ENCODE results near the gene STAC3.

Gene STAC3

DNA sequence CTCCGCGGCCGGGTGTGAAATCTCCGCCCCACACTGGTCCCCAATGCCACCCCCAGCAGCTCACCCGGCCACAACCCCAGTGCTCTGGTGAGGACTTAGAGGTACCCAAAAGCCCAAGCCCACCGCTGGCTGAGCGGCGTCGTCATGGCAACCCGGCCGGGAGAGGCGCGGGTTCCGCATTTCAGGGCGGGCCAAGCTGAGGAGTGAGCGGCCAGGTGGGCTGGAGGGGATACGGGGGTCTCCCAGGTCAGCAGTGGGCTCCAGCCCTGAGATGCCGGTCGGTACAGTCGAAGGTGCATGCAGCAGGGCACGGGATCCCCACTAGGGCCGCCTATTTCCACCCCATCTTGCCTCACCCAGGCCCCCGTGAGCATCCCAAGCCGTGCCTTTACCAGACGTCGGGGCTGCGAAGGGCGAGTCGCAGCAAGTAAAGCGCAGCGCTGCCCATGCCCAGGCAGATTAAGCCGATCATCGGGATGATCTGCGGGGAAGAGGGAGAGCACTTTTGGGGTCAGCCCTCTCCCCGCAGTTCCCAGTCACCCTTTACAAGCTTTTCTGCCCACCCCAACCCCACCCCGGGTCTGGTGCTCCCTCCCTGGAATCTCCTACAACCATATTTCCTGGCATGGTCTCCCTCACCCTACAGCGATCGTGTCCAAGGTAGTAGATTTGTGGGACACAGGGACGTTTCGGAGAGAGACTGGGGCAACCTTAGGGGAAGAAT is 14.6 kb downstream of the STAC3 start:
- DNase-seq (ENCODE audit: low spot score): no peak

- no peak for DNase-seq (ENCODE audit: low spot score)
Observed at GRCh38 chr12:57235728-57236131, 15.3 kb downstream of the STAC3 start.

DNA sequence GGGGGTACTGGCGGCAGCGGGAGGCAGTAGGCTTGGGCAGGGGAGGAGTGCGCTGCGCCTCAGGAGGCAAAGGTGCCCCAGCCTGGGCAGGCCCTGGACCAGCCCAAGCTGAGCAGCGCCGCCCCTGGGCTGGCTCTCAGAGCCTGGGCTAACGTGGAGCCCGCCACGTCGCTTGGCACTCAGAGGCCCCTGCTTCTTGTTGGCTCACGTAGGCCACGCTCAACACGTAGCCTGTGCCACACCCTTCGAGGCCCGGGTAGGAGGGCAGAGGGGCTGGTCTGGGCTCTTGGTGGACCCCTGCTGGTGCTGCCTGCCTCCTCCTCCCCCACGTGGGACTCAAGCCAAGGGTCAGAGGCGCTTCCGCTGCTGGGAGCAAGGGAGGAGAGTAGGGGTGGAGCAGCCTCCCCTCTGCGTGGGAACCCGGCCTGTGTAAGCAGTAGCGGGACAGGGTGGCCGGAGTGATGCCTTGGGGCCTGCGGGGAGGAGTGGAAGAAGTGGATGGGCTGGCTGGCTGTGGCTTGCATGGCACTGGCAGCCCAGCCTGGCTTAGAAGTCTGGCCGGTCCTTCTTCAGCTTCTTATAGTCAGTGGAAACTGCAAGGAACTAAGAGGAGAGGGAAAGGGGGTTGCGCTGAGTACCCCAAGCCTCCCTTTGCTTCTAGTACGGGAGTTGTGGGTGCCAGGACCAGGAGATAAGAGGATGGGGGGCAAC is 15.8 kb downstream of the STAC3 start:
- DNase-seq (ENCODE audit: low spot score): peak; percentile 14

DNA sequence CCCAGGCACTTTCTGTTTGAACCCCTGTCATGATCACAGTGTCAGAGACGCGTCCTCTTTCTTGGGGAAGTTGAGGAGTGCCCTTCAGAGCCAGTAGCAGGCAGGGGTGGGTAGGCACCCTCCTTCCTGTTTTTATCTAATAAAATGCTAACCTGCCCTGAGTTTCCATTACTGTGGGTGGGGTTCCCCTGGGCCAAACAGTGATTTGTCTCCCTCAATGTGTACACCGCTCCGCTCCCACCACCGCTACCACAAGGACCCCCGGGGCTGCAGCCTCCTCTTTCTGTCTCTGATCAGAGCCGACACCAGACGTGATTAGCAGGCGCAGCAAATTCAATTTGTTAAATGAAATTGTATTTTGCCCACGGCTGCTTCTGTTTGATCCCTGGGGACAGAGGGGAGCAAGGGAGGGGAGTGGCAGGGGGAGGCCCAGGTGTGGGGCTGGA is 16.4 kb downstream of the STAC3 start:
- DNase-seq (ENCODE audit: low spot score): no peak

DNA sequence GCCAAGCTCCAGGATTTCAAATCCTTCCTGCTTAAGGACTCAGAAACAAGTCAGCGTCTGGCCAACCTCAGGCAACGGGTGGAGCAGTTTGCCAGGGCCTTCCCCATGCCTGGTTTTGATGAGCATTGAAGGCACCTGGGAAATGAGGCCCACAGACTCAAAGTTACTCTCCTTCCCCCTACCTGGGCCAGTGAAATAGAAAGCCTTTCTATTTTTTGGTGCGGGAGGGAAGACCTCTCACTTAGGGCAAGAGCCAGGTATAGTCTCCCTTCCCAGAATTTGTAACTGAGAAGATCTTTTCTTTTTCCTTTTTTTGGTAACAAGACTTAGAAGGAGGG is 16.8 kb downstream of the STAC3 start:
- no peak for DNase-seq (ENCODE audit: low spot score)

- DNase-seq (ENCODE audit: low spot score): peak; percentile 21
Observed at GRCh38 chr12:57233357-57234232, 17.4 kb downstream of the STAC3 start.

DNA sequence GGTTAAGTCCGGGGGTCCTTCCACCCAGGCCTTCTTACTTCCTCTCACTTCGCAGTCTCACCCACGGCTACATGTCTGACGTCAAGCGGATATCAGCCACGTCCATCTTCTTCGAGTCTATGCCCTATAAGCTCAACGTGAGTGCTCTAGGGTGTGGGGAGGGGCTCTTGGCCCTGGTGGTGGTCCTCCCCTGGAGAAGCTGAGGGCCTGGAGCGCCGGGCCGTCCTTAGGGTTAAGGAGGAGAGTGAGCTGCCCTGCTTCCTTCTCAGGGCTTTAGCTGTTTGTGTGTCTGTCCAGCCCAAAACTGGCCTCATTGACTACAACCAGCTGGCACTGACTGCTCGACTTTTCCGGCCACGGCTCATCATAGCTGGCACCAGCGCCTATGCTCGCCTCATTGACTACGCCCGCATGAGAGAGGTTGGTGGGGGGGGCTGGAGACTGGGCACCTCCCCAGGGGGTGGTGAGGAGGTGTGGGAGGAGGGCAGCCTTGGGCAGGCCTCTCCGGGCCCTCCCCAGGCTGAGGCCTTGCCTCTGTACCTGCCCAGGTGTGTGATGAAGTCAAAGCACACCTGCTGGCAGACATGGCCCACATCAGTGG is 18.7 kb downstream of the STAC3 start:
- DNase-seq (ENCODE audit: low spot score): no peak

DNA sequence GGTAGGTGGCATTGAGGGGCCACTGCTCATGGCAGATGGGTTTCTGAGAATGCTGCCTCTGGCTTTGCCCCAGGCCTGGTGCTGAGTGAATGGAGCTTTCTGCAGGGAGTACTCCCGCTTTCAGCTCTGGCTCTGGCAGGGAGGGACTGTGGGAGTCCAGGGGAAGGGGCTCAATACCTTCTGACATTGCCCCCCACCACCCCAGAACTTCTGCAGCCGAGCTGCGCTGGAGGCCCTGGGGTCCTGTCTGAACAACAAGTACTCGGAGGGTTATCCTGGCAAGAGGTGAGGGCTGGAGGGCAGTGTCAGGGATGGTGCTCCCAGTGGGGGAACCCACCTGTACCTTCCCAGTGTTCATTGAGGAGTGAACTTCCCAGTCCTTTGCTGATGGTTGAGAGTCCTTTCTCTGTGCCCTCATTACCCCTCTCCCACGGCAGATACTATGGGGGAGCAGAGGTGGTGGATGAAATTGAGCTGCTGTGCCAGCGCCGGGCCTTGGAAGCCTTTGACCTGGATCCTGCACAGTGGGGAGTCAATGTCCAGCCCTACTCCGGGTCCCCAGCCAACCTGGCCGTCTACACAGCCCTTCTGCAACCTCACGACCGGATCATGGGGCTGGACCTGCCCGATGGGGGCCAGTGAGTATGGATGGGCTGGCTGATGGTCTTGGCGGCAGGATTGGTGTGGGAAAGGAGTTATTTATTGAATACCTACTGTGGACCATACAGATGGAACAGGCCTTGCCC is 19.5 kb downstream of the STAC3 start:
- no peak for DNase-seq (ENCODE audit: low spot score)

GRCh38 chr12:57230381-57231155 is 20.4 kb downstream of the STAC3 start:
- DNase-seq (ENCODE audit: low spot score): no peak

- peak; percentile 99 for DNase-seq (ENCODE audit: low spot score)
Observed at GRCh38 chr12:57229634-57230380, 21.2 kb downstream of the STAC3 start, which contains the start of gene SHMT2. TSS of gene SHMT2 (plus strand) at chr12:57229711. CDS start at chr12:57229779, 68 bp downstream.

DNA sequence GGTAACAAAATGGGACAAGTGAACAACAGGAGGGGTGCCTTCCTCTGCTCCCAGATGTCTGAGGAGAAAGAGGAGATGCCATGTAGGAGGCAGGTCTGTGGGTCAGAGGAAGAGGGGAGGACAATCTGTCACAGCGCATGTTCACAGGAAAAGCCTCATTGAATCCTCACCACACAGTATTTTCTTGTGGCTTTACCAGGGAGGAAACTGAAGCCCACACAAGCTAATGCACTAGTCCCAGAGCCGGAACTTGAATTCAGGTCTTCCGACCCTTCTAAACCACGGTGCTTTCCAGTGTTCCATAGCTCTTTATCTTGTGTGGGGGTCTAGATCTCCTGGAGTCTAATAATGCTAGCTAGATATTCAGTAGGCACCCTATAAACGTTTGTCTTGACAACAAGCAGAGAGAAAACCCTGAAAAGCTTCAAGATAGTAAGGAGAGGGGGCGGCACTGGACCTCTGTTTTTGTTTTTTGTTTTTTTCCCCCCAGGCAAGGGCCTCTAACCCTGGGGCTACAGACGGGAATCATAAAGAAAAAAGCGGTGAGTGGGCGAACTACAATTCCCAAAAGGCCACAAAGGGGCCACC is 21.8 kb downstream of the STAC3 start:
- DNase-seq (ENCODE audit: low spot score): no peak

DNA sequence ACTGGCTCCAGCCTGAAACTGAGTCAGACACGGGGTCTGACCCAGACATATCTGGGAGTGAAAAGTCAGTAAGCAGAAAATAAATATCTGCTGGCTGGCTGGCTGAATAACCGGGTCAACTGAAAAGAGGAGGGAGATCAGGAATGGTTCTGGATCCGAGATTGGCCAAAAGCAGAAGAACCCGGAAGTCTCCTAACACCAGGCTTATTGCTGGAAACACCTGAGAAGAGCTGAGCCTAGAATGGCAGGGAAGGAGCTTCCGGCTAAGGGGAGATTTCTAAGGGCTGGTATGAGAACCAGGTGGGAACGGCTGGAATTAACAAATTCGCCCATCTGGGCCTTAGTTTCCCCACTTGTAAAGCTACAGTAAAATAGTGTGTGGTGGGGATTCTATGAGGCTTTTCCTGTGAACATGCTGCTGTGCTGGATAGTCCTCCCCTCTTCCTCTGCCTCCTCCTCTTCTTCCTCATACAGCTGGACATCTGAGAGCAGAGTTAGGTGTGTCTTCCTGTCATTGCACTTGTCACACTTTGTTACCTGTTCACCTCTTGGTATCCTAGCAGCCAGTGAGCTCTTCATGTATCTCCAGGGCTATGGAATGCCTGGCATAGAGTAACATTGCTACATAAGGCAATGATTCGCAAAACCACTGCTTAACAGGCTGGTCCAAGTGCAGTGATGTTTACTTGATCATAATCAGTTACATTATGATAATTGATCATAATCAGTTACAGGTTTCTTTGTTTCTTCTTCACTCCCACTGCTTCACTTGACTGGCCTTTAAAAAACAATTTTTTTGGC is 23.5 kb downstream of the STAC3 start:
- DNase-seq (ENCODE audit: low spot score): no peak

DNA sequence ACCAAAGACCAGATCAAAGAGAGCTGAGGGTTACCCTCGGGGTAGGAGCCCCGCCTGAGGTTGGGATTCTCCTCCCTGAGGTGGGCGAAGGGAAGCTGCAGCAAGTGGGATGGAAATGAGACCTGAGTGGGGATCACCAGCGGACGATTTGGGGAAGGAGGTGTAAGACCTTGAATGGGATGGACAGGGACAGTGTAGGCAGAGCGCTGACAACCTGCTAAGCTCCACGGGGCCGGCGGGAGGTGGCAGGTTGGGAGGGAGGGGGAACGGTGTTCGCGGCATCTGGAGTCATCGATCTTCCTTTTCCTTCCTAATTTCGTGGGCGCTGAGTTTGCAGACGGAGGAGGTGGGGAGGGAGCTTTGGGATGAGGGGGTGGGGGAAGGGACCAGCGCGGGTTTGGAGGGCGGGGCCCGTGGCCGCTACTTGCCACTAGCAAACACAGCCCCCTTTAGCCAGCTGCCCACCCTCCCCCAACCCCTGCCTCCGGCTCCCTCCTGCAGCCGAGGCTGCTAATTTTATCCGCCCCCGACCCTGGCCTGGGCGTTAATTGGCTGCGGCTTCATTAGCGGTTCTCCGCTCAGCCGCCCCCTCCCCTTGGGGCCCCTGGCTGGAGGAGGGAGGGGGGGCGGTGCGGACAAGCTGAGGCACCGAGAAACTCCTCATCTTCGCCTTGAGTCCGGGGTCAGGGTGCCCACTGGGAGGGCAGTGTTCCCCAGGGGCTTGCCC is 24.2 kb downstream of the STAC3 start:
- no peak for DNase-seq (ENCODE audit: low spot score)

GRCh38 chr12:57225680-57226210 is 25.2 kb downstream of the STAC3 start:
- DNase-seq (ENCODE audit: low spot score): no peak

DNA sequence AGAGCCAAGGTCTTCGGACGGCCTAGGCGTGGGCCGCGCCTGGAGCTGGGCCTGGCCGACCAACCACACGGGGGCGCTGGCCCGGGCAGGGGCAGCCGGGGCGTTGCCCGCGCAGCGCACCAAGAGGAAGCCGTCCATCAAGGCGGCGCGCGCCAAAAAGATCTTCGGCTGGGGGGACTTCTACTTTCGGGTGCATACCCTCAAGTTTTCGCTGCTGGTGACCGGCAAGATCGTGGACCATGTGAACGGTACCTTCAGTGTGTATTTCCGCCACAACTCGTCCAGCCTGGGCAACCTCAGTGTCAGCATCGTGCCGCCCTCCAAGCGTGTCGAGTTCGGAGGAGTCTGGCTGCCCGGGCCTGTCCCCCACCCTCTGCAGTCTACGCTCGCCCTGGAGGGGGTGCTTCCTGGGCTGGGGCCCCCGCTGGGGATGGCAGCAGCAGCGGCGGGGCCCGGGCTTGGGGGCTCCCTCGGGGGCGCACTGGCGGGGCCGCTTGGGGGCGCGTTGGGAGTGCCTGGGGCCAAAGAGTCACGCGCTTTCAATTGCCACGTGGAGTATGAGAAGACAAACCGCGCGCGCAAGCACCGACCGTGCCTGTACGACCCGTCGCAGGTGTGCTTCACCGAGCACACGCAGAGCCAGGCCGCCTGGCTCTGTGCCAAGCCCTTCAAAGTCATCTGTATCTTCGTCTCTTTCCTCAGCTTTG is 25.9 kb downstream of the STAC3 start:
- DNase-seq (ENCODE audit: low spot score): no peak

DNA sequence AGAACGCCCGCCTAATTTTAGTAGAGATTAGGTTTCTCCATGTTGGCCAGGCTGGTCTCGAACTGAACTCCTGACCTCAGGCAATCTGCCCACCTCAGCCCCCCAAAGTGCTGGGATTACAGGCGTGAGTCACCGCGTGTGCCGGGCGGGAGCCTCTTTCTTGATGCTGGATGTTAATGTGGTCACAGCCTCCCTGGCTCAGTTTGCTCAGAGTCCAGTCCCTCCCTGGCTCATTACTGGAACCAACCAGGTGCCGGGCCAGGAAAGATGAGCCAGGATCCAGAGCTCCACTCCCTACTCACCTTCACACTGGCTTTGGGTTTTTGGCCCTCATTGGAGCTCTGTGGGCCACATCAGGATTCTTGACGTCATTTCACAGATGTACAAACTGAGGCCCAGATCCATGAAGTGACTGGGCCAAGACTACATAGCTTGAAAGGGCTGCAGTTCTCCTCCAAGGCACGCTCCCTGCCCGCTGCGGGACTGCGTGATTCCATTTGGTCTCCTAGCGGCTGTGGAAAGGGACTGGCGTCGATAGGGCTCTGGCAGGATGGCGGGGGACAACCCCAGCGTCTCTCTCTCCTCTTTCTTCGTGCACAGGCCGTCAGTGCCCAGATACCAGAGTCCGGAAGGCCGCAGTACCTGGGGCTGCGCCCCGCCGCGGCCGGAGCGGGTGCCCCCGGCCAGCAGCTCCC is 26.6 kb downstream of the STAC3 start:
- DNase-seq (ENCODE audit: low spot score): no peak
